HCT116 (cell line): ENCODE measurements around the gene ITGA11. TPM values are rescaled to one million over a fixed set of nuclear protein-coding genes. Genes with fewer than 3 reads are reported as not detected.

ENCODE experiments used
- ATAC-seq: fragments of 200-7000 bp; cut with Tn5 transposase; 2 replicates; pipeline ENCODE4 v1.9.1; 2020; ENCODE audit warnings: mild to moderate bottlenecking, moderate library complexity
- BruUV-seq: library from RNA; stranded (reverse); fragments of 400-500 nt; replicated peaks from 2 replicates; lab custom pipeline; 2021; lab: Mats Ljungman, UMichigan
- CTCF ChIA-PET: fragments of 300-600 bp; sonication (Branson Sonifier 250); formaldehyde crosslinking; loops from one replicate; lab custom pipeline; 2021; ENCODE audit warnings: antibody characterized with exemption; lab: Charles Lee
- POLR2A ChIA-PET: fragments of 300-600, 350-600 bp; sonication (Branson Sonifier 250); formaldehyde crosslinking; loops from one replicate; lab custom pipeline; 2021; ENCODE audit warnings: antibody characterized with exemption; lab: Charles Lee
- RAD21 ChIA-PET, 2 experiments: fragments of 300-600 bp; sonication (Branson Sonifier 250); formaldehyde crosslinking; loops; one replicate each; lab custom pipeline; 2023; ENCODE audit warnings: low total read pairs in 2 of 2; ENCODE audit not compliant: uncharacterized antibody in 2 of 2, unreplicated experiment in 2 of 2, low non-redundant PET in 1 of 2; lab: Charles Lee
- DNase-seq: peaks from one replicate; pipeline ENCODE4 v3.0.0-alpha.2; 2010; ENCODE audit warnings: low read depth, low spot score
- H2AFZ ChIP-seq: fragments of 200-600 bp; shearing (Covaris generic), sonication (generic); 2 replicates; pipeline ENCODE4 v1.6.1; 2017; ENCODE audit warnings: low read depth, mixed run types, mixed read lengths, antibody characterized with exemption, low read length; ENCODE audit not compliant: poor library complexity, severe bottlenecking
- H3K27ac ChIP-seq: 2 replicates; pipeline ENCODE4 v1.5.1; 2012; ENCODE audit warnings: low read depth, low read length
- H3K27me3 ChIP-seq: fragments of 200-600 bp; sonication (generic); 2 replicates; pipeline ENCODE4 v1.6.1; 2016; ENCODE audit warnings: mixed run types, low read length, mixed read lengths; ENCODE audit not compliant: insufficient read depth
- H3K36me3 ChIP-seq, 2 experiments: fragments of 200-500 bp in 1 of 2; fragments of 200-600 bp in 1 of 2; sonication (Bioruptor generic) in 1 of 2; sonication (generic) in 1 of 2; 2 replicates each; pipeline versions ENCODE4 v1.5.1 to v1.6.1; 2014 to 2016; ENCODE audit warnings: low read length in 2 of 2, inconsistent platforms in 1 of 2, mixed read lengths in 1 of 2, mixed run types in 1 of 2; ENCODE audit not compliant: insufficient read depth in 2 of 2, control insufficient read depth in 1 of 2
- H3K4me1 ChIP-seq, 2 experiments: fragments of 200-600 bp in 1 of 2; sonication (generic) in 1 of 2; 2 replicates each; pipeline versions ENCODE4 v1.5.1 to v1.6.1; 2012 to 2017; ENCODE audit warnings: low read length in 2 of 2, inconsistent platforms in 1 of 2, mild to moderate bottlenecking in 1 of 2, mixed read lengths in 1 of 2, mixed run types in 1 of 2, moderate library complexity in 1 of 2; ENCODE audit not compliant: insufficient read depth in 2 of 2, control insufficient read depth in 1 of 2
- H3K4me2 ChIP-seq: fragments of 200-600 bp; sonication (generic); 2 replicates; pipeline ENCODE4 v1.6.1; 2017; ENCODE audit warnings: mixed run types, low read length, mixed read lengths
- H3K4me3 ChIP-seq, 2 experiments: fragments of 200-600 bp in 1 of 2; sonication (generic) in 1 of 2; replicated peaks in 1 of 2; 2 replicates each; pipeline ENCODE4 v1.5.1; 2011 to 2016; ENCODE audit warnings: low read length in 2 of 2, control low read depth in 1 of 2, low read depth in 1 of 2, mild to moderate bottlenecking in 1 of 2, mixed read lengths in 1 of 2, mixed run types in 1 of 2
- H3K79me2 ChIP-seq: fragments of 200-600 bp; sonication (generic); 2 replicates; pipeline ENCODE4 v1.6.1; 2017; ENCODE audit warnings: mild to moderate bottlenecking, mixed run types, low read length, moderate library complexity, mixed read lengths; ENCODE audit not compliant: insufficient read depth
- H3K9ac ChIP-seq: fragments of 200-600 bp; sonication (generic); 2 replicates; pipeline ENCODE4 v1.6.1; 2016; ENCODE audit warnings: low read length, mixed read lengths
- H3K9me2 ChIP-seq: fragments of 200-600 bp; sonication (generic), shearing (Covaris generic); 2 replicates; pipeline ENCODE4 v1.6.1; 2017; ENCODE audit warnings: mixed run types, mild to moderate bottlenecking, moderate library complexity; ENCODE audit not compliant: insufficient read depth
- H3K9me3 ChIP-seq, 2 experiments: fragments of 200-500 bp in 1 of 2; fragments of 200-600 bp in 1 of 2; sonication (Bioruptor generic) in 1 of 2; sonication (generic) in 1 of 2; 2 replicates each; pipeline ENCODE4 v1.6.1; 2014 to 2017; ENCODE audit warnings: low read length in 2 of 2, mixed read lengths in 2 of 2, inconsistent platforms in 1 of 2, low read depth in 1 of 2, mild to moderate bottlenecking in 1 of 2, mixed run types in 1 of 2, moderate library complexity in 1 of 2; ENCODE audit not compliant: control insufficient read depth in 1 of 2, insufficient read depth in 1 of 2
- H4K20me1 ChIP-seq: fragments of 200-600 bp; sonication (generic), shearing (Covaris generic); 2 replicates; pipeline ENCODE4 v1.6.1; 2017; ENCODE audit warnings: mixed run types, mild to moderate bottlenecking, moderate library complexity; ENCODE audit not compliant: insufficient read depth
- CBX3 ChIP-seq: IDR thresholded peaks from 2 replicates; pipeline ENCODE4 v1.6.1; 2012; ENCODE audit warnings: low read depth
- CEBPB ChIP-seq: IDR thresholded peaks from 2 replicates; pipeline ENCODE4 v1.6.1; 2012; ENCODE audit warnings: low read depth
- EZH2 ChIP-seq: fragments of 200-600 bp; sonication (generic); IDR thresholded peaks from 2 replicates; pipeline ENCODE4 v1.6.1; 2017; ENCODE audit warnings: antibody characterized with exemption, mixed run types
- EZH2phosphoT487 ChIP-seq: fragments of 200-600 bp; IDR thresholded peaks from 2 replicates; pipeline ENCODE4 v1.6.1; 2018; ENCODE audit warnings: antibody characterized with exemption, borderline replicate concordance
- JUND ChIP-seq: IDR thresholded peaks from 2 replicates; pipeline ENCODE4 v1.6.1; 2012
- SP1 ChIP-seq: IDR thresholded peaks from 2 replicates; pipeline ENCODE4 v1.6.1; 2012; ENCODE audit warnings: low read depth
- SRF ChIP-seq: IDR thresholded peaks from 2 replicates; pipeline ENCODE4 v1.6.1; 2012; ENCODE audit warnings: low read depth
- ZBTB33 ChIP-seq: IDR thresholded peaks from 2 replicates; pipeline ENCODE4 v1.6.1; 2011; ENCODE audit warnings: mild to moderate bottlenecking, low read length, moderate library complexity; ENCODE audit not compliant: insufficient replicate concordance; ENCODE audit errors: extremely low read depth
- ZFX ChIP-seq: fragments of 450-650 bp; IDR thresholded peaks from 2 replicates; pipeline ENCODE4 v1.6.1; 2017
- ZNF274 ChIP-seq: fragments of 200-500 bp; sonication (Bioruptor generic); IDR thresholded peaks from 2 replicates; pipeline ENCODE4 v1.6.1; 2014; ENCODE audit warnings: mild to moderate bottlenecking, low read depth, low read length, inconsistent platforms
- intact Hi-C: fragments of 100-400 bp; cut with micrococcal nuclease; formaldehyde crosslinking; loops from 2 replicates; pipeline ENCODE4 v1.10.0; 2022
- total RNA-seq: library from RNA; stranded (reverse); gene quantifications from one replicate; pipeline ENCODE4 v1.2.1, GENCODE V29; 2021; ENCODE audit not compliant: unreplicated experiment
- TF ChIP-seq, protein P1 (sequence below): IDR thresholded peaks from 2 replicates; pipeline ENCODE4 v1.6.1; 2012; ENCODE audit warnings: low read depth

ITGA11 gene
- total RNA-seq, 1 experiment from 2014 or later = not detected

DNA sequence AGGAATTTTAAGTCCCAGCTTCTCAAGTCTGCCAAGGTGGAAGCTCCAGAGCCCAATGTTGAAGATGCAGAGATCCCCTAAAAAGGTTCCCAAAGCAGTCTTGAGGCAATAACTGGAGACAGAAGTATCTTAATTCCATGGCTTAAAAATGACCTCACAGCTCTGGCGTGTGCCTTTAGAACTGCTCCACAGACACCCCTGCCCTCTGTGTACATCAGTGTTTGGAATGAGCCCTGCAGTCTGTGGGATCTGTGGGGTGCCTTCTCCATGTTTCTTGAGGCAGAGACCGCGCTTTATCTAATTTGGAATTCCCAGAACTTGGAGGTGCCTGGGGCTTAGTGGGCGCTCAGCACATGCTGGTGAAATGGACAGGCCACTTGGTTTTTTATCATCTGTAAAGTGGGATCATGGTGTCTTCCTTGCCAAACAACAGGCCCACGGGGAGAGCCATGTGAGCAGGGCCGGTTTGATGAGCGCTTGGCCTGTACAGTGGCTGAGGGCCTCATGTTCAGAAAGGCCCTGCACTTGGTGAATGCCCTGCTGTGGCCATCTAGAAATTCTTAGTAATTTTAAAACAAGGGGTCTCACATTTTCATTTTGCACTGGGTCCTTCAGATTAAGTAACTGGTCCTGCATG is 7.1 kb downstream of the ITGA11 start:
- no TSS peak for BruUV-seq

More for the DNA sequence above, 7.1 kb downstream of the ITGA11 start:
- Histone ChIP-seq H3K4me2 (no peak overlapping the region), H3K79me2 (no peaks in the 10 kb centered on the region), H2AFZ (no peak overlapping the region), H4K20me1 (no peaks in the 10 kb centered on the region), H3K9me3 (no peaks in the 10 kb centered on the region), H3K4me3 (no peak overlapping the region), H3K4me1 (no peaks in the 10 kb centered on the region), H3K9me2 (no peaks in the 10 kb centered on the region), H3K27ac (no peak overlapping the region), H3K36me3 (no peaks in the 10 kb centered on the region), H3K27me3 (no peaks in the 10 kb centered on the region), H3K9ac (no peak overlapping the region)
- ATAC-seq (no peak), DNase-seq (no peak)
- POLR2A ChIA-PET = no interaction called here
- TF ChIP-seq CBX3 (no peak), SP1 (no peak), SRF (no peak), ZFX (no peak), JUND (no peak), ZBTB33 (no peak), EZH2 (no peak), EZH2phosphoT487 (no peak), ZNF274 (no peak), CEBPB (no peak)
- TF ChIP-seq, protein P1, sequence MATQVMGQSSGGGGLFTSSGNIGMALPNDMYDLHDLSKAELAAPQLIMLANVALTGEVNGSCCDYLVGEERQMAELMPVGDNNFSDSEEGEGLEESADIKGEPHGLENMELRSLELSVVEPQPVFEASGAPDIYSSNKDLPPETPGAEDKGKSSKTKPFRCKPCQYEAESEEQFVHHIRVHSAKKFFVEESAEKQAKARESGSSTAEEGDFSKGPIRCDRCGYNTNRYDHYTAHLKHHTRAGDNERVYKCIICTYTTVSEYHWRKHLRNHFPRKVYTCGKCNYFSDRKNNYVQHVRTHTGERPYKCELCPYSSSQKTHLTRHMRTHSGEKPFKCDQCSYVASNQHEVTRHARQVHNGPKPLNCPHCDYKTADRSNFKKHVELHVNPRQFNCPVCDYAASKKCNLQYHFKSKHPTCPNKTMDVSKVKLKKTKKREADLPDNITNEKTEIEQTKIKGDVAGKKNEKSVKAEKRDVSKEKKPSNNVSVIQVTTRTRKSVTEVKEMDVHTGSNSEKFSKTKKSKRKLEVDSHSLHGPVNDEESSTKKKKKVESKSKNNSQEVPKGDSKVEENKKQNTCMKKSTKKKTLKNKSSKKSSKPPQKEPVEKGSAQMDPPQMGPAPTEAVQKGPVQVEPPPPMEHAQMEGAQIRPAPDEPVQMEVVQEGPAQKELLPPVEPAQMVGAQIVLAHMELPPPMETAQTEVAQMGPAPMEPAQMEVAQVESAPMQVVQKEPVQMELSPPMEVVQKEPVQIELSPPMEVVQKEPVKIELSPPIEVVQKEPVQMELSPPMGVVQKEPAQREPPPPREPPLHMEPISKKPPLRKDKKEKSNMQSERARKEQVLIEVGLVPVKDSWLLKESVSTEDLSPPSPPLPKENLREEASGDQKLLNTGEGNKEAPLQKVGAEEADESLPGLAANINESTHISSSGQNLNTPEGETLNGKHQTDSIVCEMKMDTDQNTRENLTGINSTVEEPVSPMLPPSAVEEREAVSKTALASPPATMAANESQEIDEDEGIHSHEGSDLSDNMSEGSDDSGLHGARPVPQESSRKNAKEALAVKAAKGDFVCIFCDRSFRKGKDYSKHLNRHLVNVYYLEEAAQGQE = no peak
- RAD21 ChIA-PET = no interaction called here
- CTCF ChIA-PET = no interaction called here
- intact Hi-C loops = no loop called here
